Raji (cell line): ENCODE data around the gene ZNF774.

Source experiments
- POLR2A ChIP-seq: IDR thresholded peaks from 2 replicates; pipeline ENCODE4 v1.6.1; 2011; ENCODE audit warnings: low read depth, low read length, control low read depth; ENCODE audit not compliant: insufficient read depth

The ZNF774 gene

DNA sequence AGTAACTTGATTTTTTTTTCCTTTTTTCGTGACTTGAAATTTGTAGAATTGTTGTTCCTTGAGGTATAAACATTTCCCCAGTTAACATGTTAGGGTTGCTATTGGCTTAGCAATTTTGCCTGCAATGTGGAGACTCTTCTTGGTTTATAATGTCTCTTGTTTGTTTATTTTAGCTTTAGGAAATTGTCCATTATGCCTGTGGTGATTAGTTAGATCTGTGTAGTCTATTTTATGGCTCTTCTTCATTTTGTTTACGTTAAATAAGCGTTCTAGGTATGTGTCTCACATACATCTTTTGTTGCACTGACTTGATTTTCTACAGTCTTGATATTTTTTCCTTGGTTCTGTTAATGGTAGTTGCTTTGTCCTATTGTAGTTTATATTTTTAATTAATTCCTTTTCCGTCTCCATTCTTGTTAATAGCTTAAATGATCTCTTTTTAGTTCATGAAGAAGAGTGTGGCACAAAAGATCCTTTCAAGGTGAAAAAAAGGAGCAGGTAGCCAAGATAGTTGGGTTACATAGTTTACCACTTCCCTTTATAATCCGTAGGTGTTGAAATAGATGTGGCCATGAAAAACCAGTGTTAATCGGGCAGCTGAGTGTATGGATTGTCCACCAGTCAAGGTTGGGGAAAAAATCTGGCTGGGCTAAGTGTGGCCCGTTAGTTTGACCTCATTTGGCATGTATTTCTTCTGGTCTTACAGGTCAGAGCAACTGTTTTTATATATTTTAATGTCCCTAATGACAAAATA is 48.1 kb downstream of the ZNF774 start:
- TF ChIP-seq POLR2A: no peak

DNA sequence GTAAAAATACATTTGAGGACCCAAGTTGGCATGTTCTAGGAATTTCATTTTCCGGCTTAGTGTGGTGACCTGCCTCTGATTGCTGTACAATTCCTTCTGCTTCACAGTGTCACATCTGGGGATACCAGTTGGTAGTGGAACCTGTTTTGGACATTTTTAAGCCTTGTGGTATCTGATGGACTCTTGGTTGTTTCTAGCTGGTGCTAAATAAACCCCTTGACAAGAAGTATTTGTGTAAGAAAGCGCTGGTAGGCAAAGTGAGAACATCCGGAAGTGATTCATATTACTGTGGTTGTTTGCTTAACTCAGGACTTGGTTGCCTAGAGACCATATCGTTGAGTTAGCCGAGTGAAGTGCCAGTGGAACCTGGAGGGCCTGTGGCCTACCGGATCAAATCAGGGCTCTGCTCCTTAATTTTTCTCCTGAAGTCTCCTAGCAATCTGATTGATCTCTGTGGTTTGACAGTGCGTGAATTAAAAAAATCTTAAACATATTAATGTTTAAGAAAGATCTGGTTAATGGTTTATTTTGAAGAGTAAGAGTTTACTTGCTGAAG is 48.8 kb downstream of the ZNF774 start:
- no peak for TF ChIP-seq POLR2A

DNA sequence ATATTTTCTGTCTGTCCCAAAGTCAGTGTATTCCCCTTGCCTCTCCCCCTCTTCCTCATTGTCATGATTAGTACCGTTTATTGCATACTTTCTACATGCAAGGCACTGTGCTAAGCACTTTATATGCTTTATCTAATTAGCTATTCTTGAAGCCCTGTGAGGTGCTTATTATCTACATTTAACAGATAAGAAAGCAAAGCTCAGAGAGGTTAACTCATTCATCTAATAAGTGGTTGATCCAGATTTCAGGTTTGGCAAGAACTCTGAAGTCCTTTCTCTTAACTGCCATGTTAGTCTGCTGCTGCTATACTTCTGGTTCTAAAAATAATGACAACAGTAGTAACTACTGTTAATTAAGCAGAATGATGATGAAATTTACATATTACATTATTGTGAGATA is 49.4 kb downstream of the ZNF774 start:
- TF ChIP-seq POLR2A: no peak

DNA sequence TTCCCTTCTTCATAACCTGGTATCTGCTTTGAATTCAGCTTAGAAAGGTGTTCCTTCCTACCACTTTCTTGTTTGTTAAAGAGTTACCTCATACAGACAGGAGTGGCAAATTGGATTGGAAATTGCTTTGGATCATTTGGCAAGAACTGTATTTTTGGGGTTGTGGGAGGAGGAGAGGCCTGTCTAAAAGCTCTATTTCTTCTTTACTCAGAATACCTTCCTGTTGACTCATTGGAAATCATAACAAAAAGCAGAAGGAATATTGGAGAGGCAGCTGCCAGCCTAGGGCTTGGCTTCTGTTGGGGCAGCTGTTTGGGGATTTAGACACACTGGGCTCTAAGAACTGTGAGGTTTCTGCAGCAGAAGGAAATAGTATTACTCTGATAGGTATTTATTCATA is 50.1 kb downstream of the ZNF774 start:
- TF ChIP-seq POLR2A: no peak

DNA sequence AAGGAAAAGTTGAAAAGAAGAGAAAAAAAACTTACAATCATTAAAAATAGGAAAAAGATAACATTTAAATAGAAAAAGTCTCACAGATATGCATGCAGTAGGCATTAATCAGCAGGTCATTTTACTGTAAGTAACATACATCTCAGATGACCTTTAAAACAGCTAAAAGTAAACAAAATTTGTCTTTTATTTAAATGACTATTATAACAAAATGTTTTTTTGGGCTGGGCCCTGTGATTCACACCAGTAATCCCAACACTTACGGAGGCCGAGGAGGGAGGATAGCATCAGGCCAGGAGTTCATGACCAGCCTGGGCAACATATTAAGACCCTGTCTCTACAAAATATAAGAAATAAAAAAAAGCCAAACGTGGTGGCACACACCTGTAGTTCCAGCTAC is 50.7 kb downstream of the ZNF774 start:
- TF ChIP-seq POLR2A: no peak

DNA sequence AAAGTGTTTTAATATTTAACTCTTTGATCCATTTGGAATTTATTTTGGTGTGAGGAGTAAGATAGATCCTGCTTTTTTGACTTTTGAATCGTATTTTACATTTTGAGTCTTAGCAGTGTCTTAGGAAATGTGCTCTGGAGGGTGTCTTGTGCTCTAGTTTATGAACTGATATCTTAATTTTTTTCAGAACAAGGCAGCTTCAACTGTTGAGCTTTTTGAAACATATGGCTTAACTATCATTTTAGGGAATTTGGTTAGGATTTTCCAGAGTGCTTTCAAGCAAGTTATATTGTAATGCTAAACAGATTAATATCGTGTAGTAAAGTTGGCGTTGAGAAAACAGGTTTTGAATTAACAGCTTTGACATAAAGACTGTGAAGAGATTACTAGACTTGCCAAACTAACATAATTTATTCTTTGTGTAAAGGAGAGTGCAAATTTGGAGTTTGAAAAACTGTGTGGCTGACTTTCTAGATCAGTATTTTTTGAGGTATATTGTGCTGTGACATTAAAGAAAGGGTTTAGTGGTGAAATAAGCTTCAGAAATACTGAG is 53.0 kb downstream of the ZNF774 start:
- no peak for TF ChIP-seq POLR2A

DNA sequence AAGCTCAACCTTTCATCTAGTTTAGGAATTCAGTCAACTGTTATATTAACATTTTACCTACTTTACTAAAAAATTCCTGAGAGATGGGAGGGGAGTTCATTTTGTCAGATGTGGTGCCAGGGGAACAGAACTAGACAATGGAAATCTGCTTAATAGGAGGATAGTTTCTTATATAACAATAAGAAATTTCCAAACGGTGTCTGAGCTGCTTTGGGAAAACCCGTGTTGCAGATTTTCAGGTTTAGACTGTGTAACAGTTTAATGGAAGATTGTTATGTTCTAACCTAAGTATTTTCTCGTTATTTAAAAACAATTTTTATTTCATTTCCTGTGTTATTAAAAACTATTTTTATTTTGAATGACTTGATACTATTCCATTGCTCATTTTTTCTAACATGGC is 55.3 kb downstream of the ZNF774 start:
- TF ChIP-seq POLR2A: no peak

DNA sequence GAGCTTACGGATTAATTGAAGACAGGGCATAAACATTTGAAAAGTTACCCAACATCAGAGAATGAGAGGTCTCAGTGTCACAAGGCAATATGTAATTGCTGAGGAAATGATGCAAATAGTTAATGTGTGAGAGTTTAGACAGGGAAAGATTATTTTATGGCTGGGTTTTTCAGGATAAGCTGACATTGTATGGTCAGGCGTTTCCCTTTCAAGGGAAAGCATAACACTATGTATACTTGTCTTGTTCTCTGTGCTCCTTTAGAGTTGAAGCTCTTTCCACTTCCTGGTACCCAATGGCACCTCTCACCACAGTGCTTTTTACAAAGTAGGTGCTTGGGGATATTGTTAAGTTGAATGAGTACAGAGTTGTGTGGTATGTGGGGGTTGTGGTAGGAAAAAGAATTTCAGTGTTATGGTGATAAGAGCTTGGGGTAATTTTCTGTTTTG is 55.8 kb downstream of the ZNF774 start:
- no peak for TF ChIP-seq POLR2A

DNA sequence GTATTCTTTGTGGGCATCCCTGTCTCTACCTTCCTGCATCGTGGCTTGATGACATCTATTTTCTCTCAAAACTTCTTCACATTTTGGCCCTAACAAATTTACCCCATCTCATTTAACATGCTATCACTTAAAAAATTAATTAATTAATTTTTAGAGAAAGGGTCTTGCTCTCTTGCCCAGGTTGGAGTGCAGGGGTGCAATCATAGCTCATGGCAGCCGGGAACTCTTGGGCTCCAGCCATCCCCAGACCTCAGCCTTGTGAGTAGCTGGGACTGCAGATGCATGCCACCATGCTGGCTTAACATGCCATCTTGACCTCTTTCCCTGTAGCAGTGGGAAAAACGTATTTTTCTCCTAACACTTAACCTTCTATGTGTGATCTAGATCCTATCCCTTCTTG is 56.6 kb downstream of the ZNF774 start:
- TF ChIP-seq POLR2A: no peak

DNA sequence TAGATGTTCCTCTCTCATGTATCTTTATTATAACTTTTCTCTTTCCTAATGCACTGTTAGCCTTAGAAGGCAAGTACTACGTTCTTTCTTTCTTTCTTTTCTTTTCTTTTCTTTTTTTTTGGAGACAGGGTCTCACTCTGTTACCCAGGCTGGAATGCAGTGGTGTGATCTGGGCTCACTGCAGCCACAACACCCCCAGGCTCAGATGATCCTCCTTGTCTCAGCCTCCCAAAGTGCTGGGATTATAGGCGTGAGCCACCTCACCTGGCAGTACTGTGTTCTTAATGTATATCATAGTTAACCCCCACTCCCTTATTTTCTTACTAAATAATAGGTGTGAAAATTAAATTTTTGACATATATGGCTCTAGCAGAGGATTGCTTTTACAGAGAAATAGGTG is 59.1 kb downstream of the ZNF774 start:
- no peak for TF ChIP-seq POLR2A
